Liver (tissue), 9 donors: ENCODE results near the gene CARM1. TPM values are rescaled to one million over a fixed set of nuclear protein-coding genes. Genes with fewer than 3 reads are reported as not detected.

Source experiments
- DNase-seq: peaks from one replicate; pipeline ENCODE4 v3.0.0-alpha.2; 2017; ENCODE audit warnings: low spot score
- H3K27ac ChIP-seq, 2 donors: one replicate each; pipeline ENCODE4 v1.7.0; 2013; ENCODE audit warnings: inconsistent platforms in 2 of 2, low read length in 2 of 2, control low read depth in 1 of 2, low read depth in 1 of 2, mild to moderate bottlenecking in 1 of 2
- H3K27me3 ChIP-seq, 4 donors: one replicate each; pipeline versions ENCODE4 v1.6.1 to v1.7.0; 2013; ENCODE audit warnings: low read length in 3 of 4, inconsistent platforms in 1 of 4, mild to moderate bottlenecking in 1 of 4, moderate library complexity in 1 of 4; ENCODE audit not compliant: control insufficient read depth in 4 of 4, insufficient read depth in 4 of 4
- H3K36me3 ChIP-seq, 4 donors: one replicate each; pipeline versions ENCODE4 v1.6.1 to v1.7.0; 2013; ENCODE audit warnings: low read length in 3 of 4, mild to moderate bottlenecking in 3 of 4, low read depth in 1 of 4, moderate library complexity in 1 of 4; ENCODE audit not compliant: control insufficient read depth in 4 of 4, insufficient read depth in 3 of 4
- H3K4me1 ChIP-seq, 4 donors: one replicate each; pipeline versions ENCODE4 v1.6.1 to v1.7.0; 2013; ENCODE audit warnings: low read length in 3 of 4, mild to moderate bottlenecking in 3 of 4, moderate library complexity in 1 of 4; ENCODE audit not compliant: control insufficient read depth in 4 of 4, insufficient read depth in 4 of 4
- H3K4me3 ChIP-seq, 3 donors: one replicate each; pipeline versions ENCODE4 v1.6.1 to v1.7.0; 2013; ENCODE audit warnings: low read length in 3 of 3, control low read depth in 1 of 3, low read depth in 1 of 3, mild to moderate bottlenecking in 1 of 3
- H3K9ac ChIP-seq, 2 donors: one replicate each; pipeline ENCODE4 v1.7.0; 2013; ENCODE audit warnings: low read length in 2 of 2, mild to moderate bottlenecking in 2 of 2, moderate library complexity in 2 of 2, control low read depth in 1 of 2, low read depth in 1 of 2
- H3K9me3 ChIP-seq, 4 donors: one replicate each; pipeline versions ENCODE4 v1.6.1 to v1.7.0; 2013; ENCODE audit warnings: low read length in 3 of 4; ENCODE audit not compliant: control insufficient read depth in 4 of 4
- ATF3 ChIP-seq: IDR thresholded peaks from 2 replicates; pipeline ENCODE4 v1.6.1; 2016; ENCODE audit warnings: antibody characterized with exemption
- CTCF ChIP-seq: fragments of 150-350 bp; IDR thresholded peaks from 2 replicates; pipeline ENCODE4 v1.5.1; 2017; ENCODE audit warnings: improper control_type of control experiment, low read depth, low read length; ENCODE audit not compliant: missing input control
- EGR1 ChIP-seq, 2 donors: IDR thresholded peaks; 2 replicates each; pipeline ENCODE4 v1.6.1; 2016 to 2018; ENCODE audit warnings: antibody characterized with exemption in 2 of 2, low read depth in 2 of 2
- FOXA1 ChIP-seq: IDR thresholded peaks from 2 replicates; pipeline ENCODE4 v1.6.1; 2016; ENCODE audit warnings: antibody characterized with exemption
- FOXA2 ChIP-seq: IDR thresholded peaks from 2 replicates; pipeline ENCODE4 v1.6.1; 2016; ENCODE audit warnings: antibody characterized with exemption
- GABPA ChIP-seq, 2 donors: IDR thresholded peaks in 1 of 2; conservative IDR thresholded peaks in 1 of 2; 2 replicates each; pipeline ENCODE4 v1.6.1; 2016; ENCODE audit warnings: antibody characterized with exemption in 2 of 2, mild to moderate bottlenecking in 1 of 2, moderate library complexity in 1 of 2
- HNF4A ChIP-seq, 2 donors: conservative IDR thresholded peaks; 2 replicates each; pipeline ENCODE4 v1.6.1; 2016; ENCODE audit warnings: antibody characterized with exemption in 2 of 2, mild to moderate bottlenecking in 2 of 2
- HNF4G ChIP-seq: IDR thresholded peaks from 2 replicates; pipeline ENCODE4 v1.6.1; 2016; ENCODE audit warnings: antibody characterized with exemption
- JUND ChIP-seq, 2 donors: IDR thresholded peaks; 2 replicates each; pipeline ENCODE4 v1.6.1; 2016; ENCODE audit warnings: antibody characterized with exemption in 2 of 2
- MAX ChIP-seq: IDR thresholded peaks from 2 replicates; pipeline ENCODE4 v1.6.1; 2016; ENCODE audit warnings: antibody characterized with exemption
- NR2F2 ChIP-seq: IDR thresholded peaks from 2 replicates; pipeline ENCODE4 v1.6.1; 2016; ENCODE audit warnings: antibody characterized with exemption
- RAD21 ChIP-seq, 2 donors: IDR thresholded peaks; 2 replicates each; pipeline ENCODE4 v1.6.1; 2016; ENCODE audit warnings: antibody characterized with exemption in 2 of 2, mild to moderate bottlenecking in 2 of 2
- REST ChIP-seq: IDR thresholded peaks from 2 replicates; pipeline ENCODE4 v1.6.1; 2016; ENCODE audit warnings: antibody characterized with exemption, mild to moderate bottlenecking
- RXRA ChIP-seq, 2 donors: IDR thresholded peaks; 2 replicates each; pipeline ENCODE4 v1.6.1; 2017 to 2018; ENCODE audit warnings: antibody characterized with exemption in 2 of 2, mild to moderate bottlenecking in 1 of 2
- SP1 ChIP-seq: IDR thresholded peaks from 2 replicates; pipeline ENCODE4 v1.6.1; 2018; ENCODE audit warnings: antibody characterized with exemption, mild to moderate bottlenecking
- TAF1 ChIP-seq: conservative IDR thresholded peaks from 2 replicates; pipeline ENCODE4 v1.6.1; 2016; ENCODE audit warnings: antibody characterized with exemption, mild to moderate bottlenecking
- YY1 ChIP-seq: IDR thresholded peaks from 2 replicates; pipeline ENCODE4 v1.6.1; 2016; ENCODE audit warnings: antibody characterized with exemption, mild to moderate bottlenecking
- ZBTB33 ChIP-seq: IDR thresholded peaks from 2 replicates; pipeline ENCODE4 v1.6.1; 2016; ENCODE audit warnings: antibody characterized with exemption
- WGBS: extraction: QIAGEN DNeasy Blood & Tissue Kit; methylation state at CpG from one replicate; pipeline ENCODE4 v1.1.7; 2013; 5-methylcytosine and 5-hydroxymethylcytosine counted together
- polyA plus RNA-seq, 2 donors: library from polyadenylated mRNA; stranded (reverse) in 1 of 2; unstranded in 1 of 2; fragments of 200-250 nt in 1 of 2; fragments of >200 nt in 1 of 2; fragmentation: Nextera tagmentation in 1 of 2; extraction: Ambion mirVana in 1 of 2; gene quantifications; one replicate each; pipeline versions ENCODE4 v1.2.1 to v1.2.3, GENCODE V29; 2013 to 2015
- total RNA-seq, 2 donors: library from RNA; depleted of rRNA; stranded (reverse); fragments of >200 nt; gene quantifications; one replicate each; pipeline ENCODE4 v1.2.3, GENCODE V29; 2014
- donor health status: healthy.
- donor health status: healthy.
- donor health status: healthy.
- donor health status: healthy.
- donor health status: healthy.

Gene CARM1
- total and polyA plus RNA-seq, 4 donors = 5.1 to 18.3 (median 15.1) TPM

GRCh38 chr19:10826231-10826630, 45.1 kb upstream of the CARM1 start:
- TF ChIP-seq YY1 = no peak
- TF ChIP-seq NR2F2 = no peak
- no peak for TF ChIP-seq MAX
- no peak for TF ChIP-seq JUND (IDR thresholded peaks at IDR 0.05)
- no peak for TF ChIP-seq ZBTB33
- no peak for TF ChIP-seq GABPA (IDR thresholded peaks at IDR 0.05 in 1 of 2, conservative IDR thresholded peaks at IDR 0.05 in 1 of 2)
- no peak for TF ChIP-seq HNF4A (conservative IDR thresholded peaks at IDR 0.05)
- TF ChIP-seq SP1 = no peak
- TF ChIP-seq RXRA (IDR thresholded peaks at IDR 0.05) = no peak
- TF ChIP-seq RAD21 (IDR thresholded peaks at IDR 0.05) = no peak
- TF ChIP-seq EGR1 (IDR thresholded peaks at IDR 0.05; ENCODE audit: low read depth in 2 of 2) = no peak
- no peak for TF ChIP-seq ATF3
- TF ChIP-seq TAF1 = no peak
- no peak for TF ChIP-seq REST
- TF ChIP-seq FOXA1 = no peak
- no peak for TF ChIP-seq FOXA2
- TF ChIP-seq HNF4G = no peak
- TF ChIP-seq CTCF = no peak
- Histone ChIP-seq H3K9ac (no peak overlapping the region), H3K4me1 (no peaks in the 10 kb centered on the region), H3K9me3 (no peaks in the 10 kb centered on the region), H3K4me3 (no peak overlapping the region), H3K27ac (no peak overlapping the region), H3K27me3 (no peaks in the 10 kb centered on the region), H3K36me3 (peaks cover 12 to 57% (median 33%) of the 10 kb centered on the region in 4 donors)
- WGBS = 90% methylated on average over 7 of the region's 7 CpGs
- DNase-seq = no peak
